HepG2 (cell line): ENCODE measurements around the gene PCSK7.

Experiments
- EP300 ChIP-seq, 3 experiments: sonication (generic) in 1 of 3; formaldehyde crosslinking in 1 of 3; IDR thresholded peaks; 2 replicates each; pipeline versions ENCODE4 v1.5.1 to v1.6.1; 2011 to 2020; ENCODE audit warnings: low read depth in 2 of 3, low read length in 2 of 3, borderline replicate concordance in 1 of 3, improper control_type of control experiment in 1 of 3, mild to moderate bottlenecking in 1 of 3, missing genetic modification reagents in 1 of 3, moderate library complexity in 1 of 3
- EZH2 ChIP-seq: conservative IDR thresholded peaks from 2 replicates; pipeline ENCODE4 v1.6.1; 2012; ENCODE audit warnings: mild to moderate bottlenecking, low read depth, low read length, moderate library complexity
- NFYB ChIP-seq: sonication (generic); formaldehyde crosslinking; IDR thresholded peaks from 2 replicates; pipeline ENCODE4 v1.4.0; 2020; ENCODE audit warnings: missing genetic modification reagents
- POLR2AphosphoS2 ChIP-seq: IDR thresholded peaks from 2 replicates; pipeline ENCODE4 v1.6.1; 2011; ENCODE audit warnings: low read depth, low read length, improper control_type of control experiment
- RARG ChIP-seq: sonication (generic); formaldehyde crosslinking; IDR thresholded peaks from 2 replicates; pipeline ENCODE4 v1.4.0; 2020; ENCODE audit warnings: low read depth, mild to moderate bottlenecking, missing genetic modification reagents
- STAG1 ChIP-seq: sonication (generic); formaldehyde crosslinking; IDR thresholded peaks from 2 replicates; pipeline ENCODE4 v1.4.0; 2020; ENCODE audit warnings: missing genetic modification reagents
- ZNF577 ChIP-seq: sonication (generic); formaldehyde crosslinking; IDR thresholded peaks from 2 replicates; pipeline ENCODE4 v1.4.0; 2020; ENCODE audit warnings: mild to moderate bottlenecking, low read depth, missing genetic modification reagents, borderline replicate concordance
- ZNF768 ChIP-seq: sonication (generic); formaldehyde crosslinking; IDR thresholded peaks from 2 replicates; pipeline ENCODE4 v1.4.0; 2020; ENCODE audit warnings: missing genetic modification reagents
- ZNF773 ChIP-seq: sonication (generic); formaldehyde crosslinking; IDR thresholded peaks from 2 replicates; pipeline ENCODE4 v1.4.0; 2020; ENCODE audit warnings: missing genetic modification reagents, borderline replicate concordance

- TF ChIP-seq ZNF768 (CRISPR knock-in tag) (no peak), EZH2 (no peak), NFYB (CRISPR knock-in tag) (no peak), RARG (CRISPR knock-in tag) (no peak), EP300 (IDR thresholded peaks at IDR 0.05; ENCODE audit: low read depth in 2 of 2, low read length in 2 of 2) (no peak), EP300 (CRISPR knock-in tag; IDR thresholded peaks at IDR 0.05; ENCODE audit: borderline replicate concordance) (no peak), ZNF773 (CRISPR knock-in tag) (no peak), ZNF577 (CRISPR knock-in tag) (no peak), STAG1 (no peak), POLR2AphosphoS2 (no peak)
Observed at GRCh38 chr11:117221775-117222517, 9.9 kb downstream of the PCSK7 start.
